H9 (cell line): Measurements from ENCODE around the gene AGL. TPM values are rescaled to one million over a fixed set of nuclear protein-coding genes. Genes with fewer than 3 reads are reported as not detected.
"Not testable (repeated sequence)": the region's sequence is repeated elsewhere in the genome, so short reads cannot be mapped to it uniquely, and the experiment has no call there.

ENCODE experiments used
- DNase-seq: peaks from one replicate; pipeline ENCODE4 v3.0.0-alpha.2; 2017
- H2AFZ ChIP-seq: one replicate; pipeline ENCODE4 v1.6.1; 2013; ENCODE audit warnings: mild to moderate bottlenecking, low read length, control low read depth, moderate library complexity
- H2AK5ac ChIP-seq: 2 replicates; pipeline ENCODE4 v1.6.1; 2013; ENCODE audit warnings: low read length, control low read depth, mixed read lengths; ENCODE audit not compliant: insufficient read length
- H2BK120ac ChIP-seq: one replicate; pipeline ENCODE4 v1.6.1; 2013; ENCODE audit warnings: low read depth, mild to moderate bottlenecking, low read length, control low read depth, inconsistent platforms; ENCODE audit not compliant: poor library complexity, severe bottlenecking
- H2BK12ac ChIP-seq: 2 replicates; pipeline ENCODE4 v1.6.1; 2013; ENCODE audit warnings: low read length, control low read depth, mixed read lengths, low read depth; ENCODE audit not compliant: insufficient read length
- H2BK15ac ChIP-seq: 2 replicates; pipeline ENCODE4 v1.6.1; 2013; ENCODE audit warnings: low read depth, low read length, control low read depth
- H2BK20ac ChIP-seq: one replicate; pipeline ENCODE4 v1.6.1; 2013; ENCODE audit warnings: low read depth, mild to moderate bottlenecking, low read length, control low read depth, inconsistent platforms; ENCODE audit not compliant: poor library complexity, severe bottlenecking
- H2BK5ac ChIP-seq: 2 replicates; pipeline ENCODE4 v1.6.1; 2013; ENCODE audit warnings: low read length, control low read depth, mixed read lengths; ENCODE audit not compliant: insufficient read length
- H3K14ac ChIP-seq: 2 replicates; pipeline ENCODE4 v1.6.1; 2013; ENCODE audit warnings: low read length, control low read depth; ENCODE audit not compliant: insufficient read depth
- H3K18ac ChIP-seq: 2 replicates; pipeline ENCODE4 v1.6.1; 2013; ENCODE audit warnings: low read depth, mild to moderate bottlenecking, mixed read lengths, low read length, control low read depth; ENCODE audit not compliant: insufficient read length
- H3K23ac ChIP-seq: 2 replicates; pipeline ENCODE4 v1.6.1; 2013; ENCODE audit warnings: low read length, control low read depth, mixed read lengths, low read depth; ENCODE audit not compliant: insufficient read length
- H3K23me2 ChIP-seq: 2 replicates; pipeline ENCODE4 v1.6.1; 2013; ENCODE audit warnings: low read depth, mild to moderate bottlenecking, mixed read lengths, low read length, control low read depth; ENCODE audit not compliant: insufficient read length, poor library complexity, severe bottlenecking
- H3K27ac ChIP-seq: 2 replicates; pipeline ENCODE4 v1.5.1; 2013; ENCODE audit warnings: low read length, control low read depth, mixed read lengths, low read depth; ENCODE audit not compliant: insufficient read length
- H3K27me3 ChIP-seq: 2 replicates; pipeline ENCODE4 v1.6.1; 2013; ENCODE audit warnings: low read length, control low read depth, inconsistent platforms; ENCODE audit not compliant: insufficient read depth
- H3K4ac ChIP-seq: 2 replicates; pipeline ENCODE4 v1.6.1; 2013; ENCODE audit warnings: low read depth, mild to moderate bottlenecking, control low read depth, inconsistent platforms, low read length, moderate library complexity
- H3K4me1 ChIP-seq: 2 replicates; pipeline ENCODE4 v1.6.1; 2013; ENCODE audit warnings: low read length, control low read depth, inconsistent platforms; ENCODE audit not compliant: insufficient read depth
- H3K4me2 ChIP-seq: 2 replicates; pipeline ENCODE4 v1.6.1; 2013; ENCODE audit warnings: low read length, control low read depth, mixed read lengths; ENCODE audit not compliant: insufficient read length, insufficient read depth
- H3K56ac ChIP-seq: 2 replicates; pipeline ENCODE4 v1.6.1; 2013; ENCODE audit warnings: low read depth, mild to moderate bottlenecking, mixed read lengths, low read length, control low read depth; ENCODE audit not compliant: insufficient read length
- H3K79me1 ChIP-seq: 2 replicates; pipeline ENCODE4 v1.6.1; 2013; ENCODE audit warnings: low read depth, mild to moderate bottlenecking, moderate library complexity, low read length, control low read depth, inconsistent platforms; ENCODE audit not compliant: insufficient read depth, poor library complexity, severe bottlenecking
- H3K79me2 ChIP-seq: 2 replicates; pipeline ENCODE4 v1.6.1; 2013; ENCODE audit warnings: low read length, control low read depth, inconsistent platforms; ENCODE audit not compliant: insufficient read depth
- H3K9ac ChIP-seq: 2 replicates; pipeline ENCODE4 v1.6.1; 2013; ENCODE audit warnings: low read length, control low read depth, mixed read lengths; ENCODE audit not compliant: insufficient read length; ENCODE audit errors: extremely low read depth
- H3K9me3 ChIP-seq: one replicate; pipeline ENCODE4 v1.6.1; 2013; ENCODE audit warnings: low read depth, low read length, inconsistent platforms; ENCODE audit not compliant: control insufficient read depth
- H3T11ph ChIP-seq: one replicate; pipeline ENCODE4 v1.6.1; 2013; ENCODE audit warnings: mild to moderate bottlenecking, low read length, control low read depth, inconsistent platforms
- H4K20me1 ChIP-seq: one replicate; pipeline ENCODE4 v1.6.1; 2013; ENCODE audit not compliant: control insufficient read depth, insufficient read length, insufficient read depth
- H4K5ac ChIP-seq: 2 replicates; pipeline ENCODE4 v1.6.1; 2013; ENCODE audit warnings: low read depth, mild to moderate bottlenecking, mixed read lengths, low read length, control low read depth; ENCODE audit not compliant: insufficient read length
- H4K8ac ChIP-seq: replicated peaks from 2 replicates; pipeline ENCODE4 v1.6.1; 2013; ENCODE audit warnings: low read length, control low read depth, mixed read lengths, low read depth; ENCODE audit not compliant: insufficient read length
- H4K91ac ChIP-seq: 2 replicates; pipeline ENCODE4 v1.6.1; 2013; ENCODE audit warnings: low read depth, mild to moderate bottlenecking, moderate library complexity, mixed read lengths, low read length, control low read depth; ENCODE audit not compliant: insufficient read length
- H3K27ac Mint-ChIP-seq, 3 experiments: 2 replicates in 2 of 3; 3 replicates in 1 of 3; pipeline ENCODE4 v1.8.0; 2020 to 2021; ENCODE audit warnings: mixed read lengths in 3 of 3, mild to moderate bottlenecking in 1 of 3, moderate library complexity in 1 of 3
- H3K27me3 Mint-ChIP-seq: 2 replicates; pipeline ENCODE4 v1.8.0; 2021; ENCODE audit warnings: low read depth, mild to moderate bottlenecking, moderate library complexity, mixed read lengths
- H3K36me3 Mint-ChIP-seq, 3 experiments: 2 replicates in 2 of 3; 3 replicates in 1 of 3; pipeline ENCODE4 v1.8.0; 2020 to 2021; ENCODE audit warnings: low read depth in 3 of 3, mixed read lengths in 3 of 3; ENCODE audit not compliant: insufficient read depth in 1 of 3
- H3K4me1 Mint-ChIP-seq, 2 experiments: 2 replicates each; pipeline ENCODE4 v1.8.0; 2020; ENCODE audit warnings: mixed read lengths in 2 of 2
- H3K4me3 Mint-ChIP-seq, 2 experiments: 2 replicates in 1 of 2; 3 replicates in 1 of 2; pipeline ENCODE4 v1.8.0; 2020 to 2021; ENCODE audit warnings: mild to moderate bottlenecking in 2 of 2, mixed read lengths in 2 of 2, moderate library complexity in 1 of 2
- H3K9me3 Mint-ChIP-seq, 2 experiments: 2 replicates in 1 of 2; 3 replicates in 1 of 2; pipeline ENCODE4 v1.8.0; 2020; ENCODE audit warnings: mild to moderate bottlenecking in 2 of 2, mixed read lengths in 2 of 2, moderate library complexity in 1 of 2
- CTCF ChIP-seq: fragments of 200-600 bp; sonication (generic); conservative IDR thresholded peaks from 3 replicates; pipeline ENCODE4 v1.8.0; 2021; ENCODE audit warnings: antibody characterized with exemption, mild to moderate bottlenecking
- WGBS: extraction: QIAGEN DNeasy Blood & Tissue Kit; methylation state at CpG from one replicate; pipeline ENCODE4 v1.1.7; 2013; ENCODE audit warnings: missing lambda C conversion rate, low lambda C conversion rate, mixed read lengths; ENCODE audit not compliant: insufficient read length; ENCODE audit errors: extremely low coverage; 5-methylcytosine and 5-hydroxymethylcytosine counted together
- total RNA-seq: library from RNA; stranded (reverse); gene quantifications from 2 replicates; pipeline ENCODE4 v1.2.1, GENCODE V29; 2021

Gene AGL
- total RNA-seq, 1 experiment from 2014 or later: 24.0 TPM

DNA sequence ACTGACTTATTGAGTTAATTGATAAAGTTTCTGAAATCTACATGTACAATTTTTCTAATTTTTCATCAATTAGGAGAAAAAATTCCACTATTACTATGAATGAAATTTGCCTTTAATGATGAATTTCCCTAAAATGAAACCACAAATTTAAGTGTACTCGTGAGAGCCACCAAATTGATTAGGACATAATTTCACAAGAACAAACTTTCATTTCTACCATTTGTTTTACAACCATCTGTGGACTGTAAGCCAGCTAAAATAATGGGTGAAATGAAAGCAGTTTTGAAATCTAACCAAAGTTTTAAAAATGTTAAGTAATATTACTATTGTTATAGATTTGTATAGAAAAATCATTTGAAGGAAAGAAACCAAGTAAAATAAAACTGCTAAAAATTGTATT, 41.8 kb downstream of the AGL start:
- H2BK15ac ChIP-seq: no peak overlapping the region
- H3K79me1 ChIP-seq: no peaks in the 10 kb centered on the region
- H3K27ac ChIP-seq: no peak overlapping the region
- Mint-ChIP-seq H3K27ac (no peak overlapping the region), H3K4me3 (no peak overlapping the region), H3K4me1 (peaks cover under 1 to 1% of the 10 kb centered on the region in 2 experiments), H3K36me3 (peaks cover 2 to 26% (median 11%) of the 10 kb centered on the region in 3 experiments; a peak in 5 of 7 replicates), H3K27me3 (no peaks in the 10 kb centered on the region), H3K9me3 (no peaks in the 10 kb centered on the region)
- no peak overlapping the region for H3K9ac ChIP-seq
- no CpG with 5 or more reads among the region's 1 CpG for WGBS
- no peak overlapping the region for H2AK5ac ChIP-seq
- H2AFZ ChIP-seq: no peak overlapping the region
- no peak for TF ChIP-seq CTCF
- H2BK12ac ChIP-seq: no peak overlapping the region
- H4K8ac ChIP-seq: no peak overlapping the region
- no peaks in the 10 kb centered on the region for H3K27me3 ChIP-seq
- H4K91ac ChIP-seq: no peak overlapping the region
- no peak overlapping the region for H3K18ac ChIP-seq
- no peaks in the 10 kb centered on the region for H3K23me2 ChIP-seq
- H3K4ac ChIP-seq: no peak overlapping the region
- no peaks in the 10 kb centered on the region for H3K9me3 ChIP-seq
- H2BK5ac ChIP-seq: no peak overlapping the region
- DNase-seq: no peak
- H3K23ac ChIP-seq: no peak overlapping the region
- H2BK20ac ChIP-seq: no peak overlapping the region
- H3K4me1 ChIP-seq: no peaks in the 10 kb centered on the region
- no peak overlapping the region for H3K56ac ChIP-seq
- H3K14ac ChIP-seq: no peak overlapping the region
- H2BK120ac ChIP-seq: no peak overlapping the region
- H3T11ph ChIP-seq: no peak overlapping the region
- no peaks in the 10 kb centered on the region for H4K20me1 ChIP-seq
- no peaks in the 10 kb centered on the region for H3K79me2 ChIP-seq
- no peak overlapping the region for H4K5ac ChIP-seq
- H3K4me2 ChIP-seq: no peak overlapping the region

GRCh38 chr1:99903278-99903677, 53.1 kb downstream of the AGL start:
- not testable (repeated sequence) for H3K27me3 ChIP-seq, H3T11ph ChIP-seq, H2BK120ac ChIP-seq, H2BK20ac ChIP-seq, H3K27ac ChIP-seq, H3K23ac ChIP-seq, H3K9me3 ChIP-seq, H3K4me1 Mint-ChIP-seq, H4K91ac ChIP-seq, H3K18ac ChIP-seq, H3K14ac ChIP-seq, H3K9ac ChIP-seq, H3K79me1 ChIP-seq, H3K9me3 Mint-ChIP-seq, H4K8ac ChIP-seq, DNase-seq, H2BK5ac ChIP-seq, H3K23me2 ChIP-seq, H3K4ac ChIP-seq, H2BK15ac ChIP-seq, H2AK5ac ChIP-seq, H2BK12ac ChIP-seq, H3K4me2 ChIP-seq, H3K4me1 ChIP-seq, H3K27me3 Mint-ChIP-seq, H4K5ac ChIP-seq, H3K4me3 Mint-ChIP-seq, H3K27ac Mint-ChIP-seq, H3K79me2 ChIP-seq, H3K56ac ChIP-seq, H4K20me1 ChIP-seq, H2AFZ ChIP-seq
- H3K36me3 Mint-ChIP-seq: peaks cover 9 to 37% (median 25%) of the 10 kb centered on the region in 3 experiments; a peak in 6 of 7 replicates
- no CpG with 5 or more reads among the region's 4 CpGs for WGBS
